DOHH2 (cell line): ENCODE measurements around the gene STXBP3.

ENCODE experiments used
- CTCF ChIP-seq: fragments of 200-600 bp; sonication (generic); IDR thresholded peaks from one replicate; pipeline ENCODE4 v1.5.1; 2014; ENCODE audit warnings: antibody characterized with exemption, mild to moderate bottlenecking, low read depth, low read length; ENCODE audit not compliant: poor library complexity, severe bottlenecking
- EZH2phosphoT487 ChIP-seq: fragments of 200-600 bp; sonication (generic); IDR thresholded peaks from 2 replicates; pipeline ENCODE4 v1.6.1; 2017; ENCODE audit warnings: borderline replicate concordance, mild to moderate bottlenecking, antibody characterized with exemption, low read length, moderate library complexity, mixed read lengths

- TF ChIP-seq CTCF = no peak
- TF ChIP-seq EZH2phosphoT487 = no peak
Observed at GRCh38 chr1:108732398-108732797, 14.1 kb upstream of the STXBP3 start.
